A375 (cell line): ENCODE data around the gene IL2RA. TPM values are rescaled to one million over a fixed set of nuclear protein-coding genes. Genes with fewer than 3 reads are reported as not detected.

Experiments
- small RNA-seq: library from RNA; depleted of rRNA; stranded (forward); fragments of <200 nt; gene quantifications from one replicate; pipeline ENCODE3, GENCODE V24; 2014
- total RNA-seq: library from RNA; depleted of rRNA; stranded (reverse); fragments of >200 nt; shearing (Covaris generic); gene quantifications from 2 replicates; pipeline ENCODE4 v1.2.3, GENCODE V29; 2014; rRNA removed

The IL2RA gene
- not detected in 2 replicates for total RNA-seq

DNA sequence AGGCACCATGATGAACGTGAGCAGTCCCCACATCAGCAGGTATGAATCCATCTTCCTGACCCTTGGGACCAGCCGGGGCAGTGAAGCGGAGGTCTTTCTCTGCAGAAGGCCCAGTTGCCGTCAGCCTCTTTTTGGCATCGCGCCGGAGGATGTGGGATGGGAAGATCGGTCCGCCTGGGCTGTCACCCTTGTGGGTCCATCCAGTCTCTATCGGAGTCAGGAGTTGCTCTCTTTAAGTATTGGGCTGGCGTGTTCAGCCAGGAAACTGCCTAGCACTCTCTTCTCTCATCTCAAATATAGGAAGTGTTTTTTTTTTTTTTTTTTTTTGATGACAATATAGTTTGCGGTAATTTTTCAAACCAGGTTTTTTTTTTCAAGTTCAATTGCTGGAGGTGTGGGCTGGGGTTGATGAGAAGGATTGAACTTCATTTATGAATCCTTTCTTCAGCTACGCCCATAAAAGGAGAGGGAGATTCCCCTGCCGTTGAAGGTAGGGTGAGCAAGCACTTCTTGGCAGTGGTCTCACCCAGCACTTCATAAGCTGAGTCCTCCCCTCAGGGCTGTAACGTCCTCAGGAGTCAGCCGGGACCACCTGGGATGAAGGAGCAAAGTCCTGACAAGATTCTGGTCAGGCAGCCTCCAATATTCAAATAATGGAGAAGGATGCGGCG is at the start of gene IL2RA:
TSS of gene IL2RA (minus strand) at position 267 of the 671 bp plus-strand sequence. CDS start at position 51, 216 bp downstream.

DNA sequence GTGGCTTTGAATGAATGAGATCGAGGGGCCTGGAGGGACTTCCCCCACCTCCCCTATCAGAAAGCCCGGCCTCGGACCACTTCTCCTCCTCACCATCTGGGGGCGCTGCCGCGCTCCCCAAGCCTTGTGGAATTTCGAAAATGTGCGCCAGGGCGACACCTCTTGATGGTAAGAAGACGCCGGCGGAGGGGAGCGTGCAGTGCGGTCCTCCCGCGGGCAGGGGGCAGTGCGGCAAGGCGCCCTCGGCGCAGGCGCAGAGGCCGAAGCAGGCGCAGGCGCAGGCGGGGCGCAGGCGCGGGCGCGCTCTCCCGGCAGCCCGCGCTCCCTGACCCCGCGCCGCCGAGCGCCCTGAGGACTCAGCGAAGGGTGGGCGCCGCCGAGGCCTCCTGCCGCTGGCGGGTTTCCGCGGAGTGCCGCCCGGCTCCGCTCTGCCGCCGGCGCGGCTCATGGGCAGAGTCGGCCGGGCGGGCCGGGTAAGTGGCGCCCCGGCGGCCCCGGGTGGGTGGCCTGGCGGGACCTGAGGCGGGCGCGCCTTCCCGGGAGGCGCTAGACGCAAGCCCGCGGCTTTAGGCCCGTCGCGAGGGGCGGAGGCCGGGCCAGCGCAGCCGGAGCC is 26.7 kb upstream of the IL2RA start, which contains the start of gene RBM17:
TSS of gene RBM17 (plus strand) at position 314 of the 613 bp plus-strand sequence. CDS start 8,032 bp downstream, outside the sequence.

DNA sequence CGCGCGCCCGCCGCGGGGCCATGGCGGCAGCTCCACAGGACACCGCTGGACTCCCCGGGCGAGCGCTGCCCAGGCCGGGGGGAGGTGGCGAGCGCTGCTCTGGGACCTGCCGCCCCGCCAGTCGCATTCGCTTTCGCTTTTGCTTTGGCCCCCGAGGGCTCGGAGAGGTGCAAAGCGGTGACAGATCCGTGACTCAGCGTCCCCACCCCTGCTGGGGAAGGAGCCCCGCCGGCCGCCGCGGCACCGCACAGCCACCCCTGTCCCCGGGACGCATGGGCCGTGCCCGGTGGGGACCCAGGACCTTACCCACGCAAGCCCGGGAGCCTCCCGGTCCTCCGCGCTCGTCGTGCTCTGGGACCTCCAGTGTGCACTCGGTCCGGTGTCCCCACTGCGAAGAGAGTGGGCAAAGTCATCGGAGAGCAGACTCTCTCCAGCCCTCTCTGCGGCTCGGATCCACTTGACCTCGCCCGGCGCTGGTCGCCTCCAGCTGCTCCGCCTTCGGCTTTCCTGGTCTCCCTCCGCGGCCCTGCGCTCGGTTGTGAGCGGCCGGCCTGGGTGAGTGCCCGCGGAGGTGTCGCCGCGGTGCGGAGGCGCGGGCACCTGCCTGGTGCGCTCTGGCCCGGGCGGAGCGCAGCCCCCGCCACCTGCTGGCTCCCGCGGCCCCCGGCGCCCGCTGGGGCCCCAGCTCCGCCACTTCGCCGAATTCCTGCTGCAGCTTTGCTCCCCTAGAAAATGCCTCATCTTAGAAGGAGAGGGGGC is 84.5 kb downstream of the IL2RA start, which contains the start of gene IL15RA:
TSS of gene IL15RA (minus strand) at position 73 of the 759 bp plus-strand sequence. CDS start at position 22, 51 bp downstream.

Small RNA genes lying within 50 kb of the gene (small RNA-seq; reads per million reads assigned to genes)
- gene RF00397, result not detected

Other genes with a start within 250 kb of the IL2RA start
- 152 and 176 TPM in 2 replicates for gene GDI2, start 248.9 kb downstream of the IL2RA start, total RNA-seq
- 8.9 and 13.0 TPM in 2 replicates for gene ANKRD16, start 172.5 kb downstream of the IL2RA start, total RNA-seq
- 38.3 and 42.5 TPM in 2 replicates for gene FBH1, start 172.1 kb downstream of the IL2RA start, total RNA-seq
- 3.9 and 5.7 TPM in 2 replicates for gene IL15RA, start 84.8 kb downstream of the IL2RA start, total RNA-seq
- gene RBM17, start 26.7 kb upstream of the IL2RA start, total RNA-seq, result 47.6 and 53.4 TPM in 2 replicates
- 22.5 and 23.0 TPM in 2 replicates for gene PFKFB3, start 140.6 kb upstream of the IL2RA start, total RNA-seq